ENCODE measurements around the gene MVB12B.

- no peak for TF ChIP-seq POLR2A (IDR thresholded peaks at IDR 0.05; ENCODE audit: low read depth, low read length)
- no peak for TF ChIP-seq CTCF (conservative IDR thresholded peaks at IDR 0.05; ENCODE audit: low read depth, low read length)
- no peak for TF ChIP-seq CEBPB (IDR thresholded peaks at IDR 0.05; ENCODE audit: low read depth, low read length)
- TF ChIP-seq RAD21 (IDR thresholded peaks at IDR 0.05; ENCODE audit: low read length) = no peak
- TF ChIP-seq MXI1 (IDR thresholded peaks at IDR 0.05; ENCODE audit: borderline replicate concordance, low read depth, low read length) = no peak
- TF ChIP-seq CHD1 (IDR thresholded peaks at IDR 0.05; ENCODE audit: low read depth, low read length) = no peak
- no peak for TF ChIP-seq SMC3 (IDR thresholded peaks at IDR 0.05; ENCODE audit: low read depth, low read length)
- TF ChIP-seq MAFK (IDR thresholded peaks at IDR 0.05; ENCODE audit: low read depth, low read length) = no peak
- TF ChIP-seq BHLHE40 (IDR thresholded peaks at IDR 0.05; ENCODE audit: low read depth, low read length) = no peak
- no peak for TF ChIP-seq USF2 (IDR thresholded peaks at IDR 0.05; ENCODE audit: low read depth, low read length)
- no peak for TF ChIP-seq RFX5 (IDR thresholded peaks at IDR 0.05; ENCODE audit: low read depth, low read length)
- TF ChIP-seq FOS (IDR thresholded peaks at IDR 0.05; ENCODE audit: low read depth, low read length) = no peak
Measured at GRCh38 chr9:126459126-126459525, 132.5 kb downstream of the MVB12B start.
